GM12865 (cell line): Measurements from ENCODE around the gene OR10Z1.

Source experiments
- DNase-seq: peaks from one replicate; pipeline ENCODE4 v3.0.0; 2010; ENCODE audit warnings: low read depth
- H3K4me3 ChIP-seq: 2 replicates; pipeline ENCODE4 v1.5.1; 2011; ENCODE audit warnings: mild to moderate bottlenecking, low read depth, low read length, control low read depth
- TF ChIP-seq, protein P1 (sequence below): IDR thresholded peaks from 2 replicates; pipeline ENCODE4 v1.5.1; 2011; ENCODE audit warnings: low read length, control low read depth, low read depth, inconsistent platforms; ENCODE audit not compliant: insufficient read depth; ENCODE audit errors: missing control alignments

Gene OR10Z1

GRCh38 chr1:158604968-158605367 lies at the start of gene OR10Z1:
TSS of gene OR10Z1 (plus strand) at chr1:158605268. CDS start at chr1:158606439, 1,171 bp downstream.
- TF ChIP-seq, protein P1, sequence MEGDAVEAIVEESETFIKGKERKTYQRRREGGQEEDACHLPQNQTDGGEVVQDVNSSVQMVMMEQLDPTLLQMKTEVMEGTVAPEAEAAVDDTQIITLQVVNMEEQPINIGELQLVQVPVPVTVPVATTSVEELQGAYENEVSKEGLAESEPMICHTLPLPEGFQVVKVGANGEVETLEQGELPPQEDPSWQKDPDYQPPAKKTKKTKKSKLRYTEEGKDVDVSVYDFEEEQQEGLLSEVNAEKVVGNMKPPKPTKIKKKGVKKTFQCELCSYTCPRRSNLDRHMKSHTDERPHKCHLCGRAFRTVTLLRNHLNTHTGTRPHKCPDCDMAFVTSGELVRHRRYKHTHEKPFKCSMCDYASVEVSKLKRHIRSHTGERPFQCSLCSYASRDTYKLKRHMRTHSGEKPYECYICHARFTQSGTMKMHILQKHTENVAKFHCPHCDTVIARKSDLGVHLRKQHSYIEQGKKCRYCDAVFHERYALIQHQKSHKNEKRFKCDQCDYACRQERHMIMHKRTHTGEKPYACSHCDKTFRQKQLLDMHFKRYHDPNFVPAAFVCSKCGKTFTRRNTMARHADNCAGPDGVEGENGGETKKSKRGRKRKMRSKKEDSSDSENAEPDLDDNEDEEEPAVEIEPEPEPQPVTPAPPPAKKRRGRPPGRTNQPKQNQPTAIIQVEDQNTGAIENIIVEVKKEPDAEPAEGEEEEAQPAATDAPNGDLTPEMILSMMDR = no peak
- H3K4me3 ChIP-seq = no peak within 1 kb of the TSS

GRCh38 chr1:158559696-158560095 lies 45.4 kb upstream of the OR10Z1 start:
- no peak for DNase-seq
- TF ChIP-seq, protein P1 = no peak
- H3K4me3 ChIP-seq = no peak overlapping the region

More at GRCh38 chr1:158604968-158605367, at the start of gene OR10Z1:
- no peak for DNase-seq

DNA sequence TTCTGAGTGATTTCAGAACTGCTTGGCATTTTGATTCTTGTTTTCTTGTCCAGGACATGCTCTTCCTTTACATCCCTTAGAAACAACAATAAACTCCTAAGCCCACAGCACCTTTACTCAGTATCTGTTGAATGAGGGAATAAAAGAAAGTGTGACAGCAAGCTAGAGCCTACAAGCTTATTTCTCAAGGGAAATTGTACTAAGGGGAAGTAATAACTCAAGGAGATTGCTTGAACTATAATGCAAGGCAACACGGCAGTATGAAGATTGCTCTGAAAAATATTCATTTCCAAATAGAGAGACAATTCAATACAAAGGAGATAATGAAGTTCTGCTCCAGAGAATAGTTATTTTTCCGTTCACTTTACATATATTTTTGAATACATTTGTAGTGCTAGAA lies 41.2 kb upstream of the OR10Z1 start:
- DNase-seq = no peak
- TF ChIP-seq, protein P1 = no peak

DNA sequence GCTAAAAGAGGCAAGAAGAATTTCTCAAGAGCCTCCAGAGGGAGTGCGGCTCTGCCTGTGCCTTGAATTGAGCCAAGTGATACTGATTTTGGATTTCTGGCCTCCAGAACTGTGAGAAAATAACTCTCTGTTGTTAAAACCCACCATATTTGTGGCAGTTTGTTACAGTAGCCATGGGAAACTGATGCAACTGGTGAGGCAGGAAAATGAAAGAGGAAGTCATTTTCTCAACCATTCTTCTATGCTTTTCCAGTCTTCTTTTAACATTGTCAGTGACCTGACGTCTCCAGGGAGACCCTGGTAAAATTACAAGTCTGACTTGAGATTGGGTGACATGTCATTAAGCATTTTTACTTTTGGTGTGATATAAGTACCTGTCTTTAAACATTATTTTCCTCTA lies 40.5 kb upstream of the OR10Z1 start:
- H3K4me3 ChIP-seq = no peak overlapping the region
- no peak for DNase-seq
- TF ChIP-seq, protein P1 = no peak

More for the DNA sequence above, 41.2 kb upstream of the OR10Z1 start:
- H3K4me3 ChIP-seq = no peak overlapping the region

DNA sequence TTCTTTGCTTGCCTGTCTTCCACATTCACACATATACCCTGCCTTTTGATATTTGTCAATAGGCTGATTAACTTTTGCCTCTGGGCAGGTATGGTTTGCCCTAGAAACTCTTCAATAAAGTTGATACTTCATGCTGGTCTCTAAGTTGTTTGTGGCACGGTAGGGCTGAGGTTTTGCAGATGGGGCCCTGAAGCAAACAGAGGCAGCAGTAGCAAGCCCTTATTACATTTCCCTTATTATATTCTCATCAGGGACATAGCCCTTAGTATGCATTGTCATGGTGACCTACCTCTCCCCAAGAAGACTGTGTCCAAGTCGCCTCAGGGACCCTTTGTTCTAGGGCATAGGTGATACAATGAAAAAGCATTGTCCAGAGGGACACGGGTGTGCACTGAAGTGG lies 34.6 kb upstream of the OR10Z1 start, which contains the start of gene OR6P1:
OR6P1 (minus strand) TSS at position 101 of the 400 bp plus-strand sequence. CDS start 6,976 bp downstream, outside the sequence.
- DNase-seq = no peak
- TF ChIP-seq, protein P1 = no peak
- no peak within 1 kb of the TSS for H3K4me3 ChIP-seq

GRCh38 chr1:158572226-158572625 lies 32.8 kb upstream of the OR10Z1 start:
- DNase-seq = no peak
- TF ChIP-seq, protein P1 = no peak

DNA sequence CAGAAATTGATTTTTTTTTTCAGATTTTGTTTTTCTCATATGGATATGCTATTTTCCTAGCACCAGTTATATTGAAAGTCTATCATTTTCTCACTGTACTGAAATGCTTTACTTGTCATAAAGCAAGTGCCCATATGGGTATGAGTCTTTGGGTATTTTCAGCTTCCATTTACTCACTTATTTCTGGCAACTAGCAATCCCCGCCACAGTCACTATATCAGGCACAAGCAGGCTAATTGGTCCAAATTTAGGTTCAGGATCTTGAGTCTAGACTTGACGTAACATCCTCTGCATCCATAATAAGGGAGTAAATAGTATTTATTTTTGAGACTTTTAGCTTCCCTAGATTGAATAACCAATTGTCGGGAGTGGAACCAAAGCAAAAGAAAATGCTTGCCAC lies 27.5 kb upstream of the OR10Z1 start:
- no peak for DNase-seq
- TF ChIP-seq, protein P1 = no peak
- no peak overlapping the region for H3K4me3 ChIP-seq

More at GRCh38 chr1:158572226-158572625, 32.8 kb upstream of the OR10Z1 start:
- no peak overlapping the region for H3K4me3 ChIP-seq
